Natural killer cell (primary cell): ENCODE data around the gene LY6G5C. TPM values are rescaled to one million over a fixed set of nuclear protein-coding genes. Genes with fewer than 3 reads are reported as not detected.

Source experiments
- ATAC-seq, 3 donors: fragments of 150-1000 bp in 2 of 3; fragments of 200-7000 bp in 1 of 3; cut with Tn5 transposase; 1 replicate in 1 of 3; 2 replicates in 2 of 3; pipeline ENCODE4 v1.10.0; 2021; ENCODE audit warnings: mild to moderate bottlenecking in 2 of 3, moderate library complexity in 2 of 3
- DNase-seq, 2 donors: peaks; one replicate each; pipeline versions ENCODE4 v3.0.0 to v3.0.0-alpha.2; 2013 to 2021; ENCODE audit warnings: mixed read lengths in 1 of 2
- H3K27ac ChIP-seq: one replicate; pipeline ENCODE4 v1.5.1; 2013; ENCODE audit warnings: mild to moderate bottlenecking, low read length
- H3K27me3 ChIP-seq: one replicate; pipeline ENCODE4 v1.6.1; 2013; ENCODE audit warnings: low read length; ENCODE audit not compliant: control insufficient read depth, insufficient read depth
- H3K36me3 ChIP-seq: one replicate; pipeline ENCODE4 v1.6.1; 2013; ENCODE audit warnings: low read length; ENCODE audit not compliant: control insufficient read depth, insufficient read depth
- H3K4me1 ChIP-seq: one replicate; pipeline ENCODE4 v1.6.1; 2013; ENCODE audit warnings: low read length; ENCODE audit not compliant: control insufficient read depth, insufficient read depth
- H3K4me3 ChIP-seq: one replicate; pipeline ENCODE4 v1.5.1; 2013; ENCODE audit warnings: low read length
- H3K9me3 ChIP-seq: one replicate; pipeline ENCODE4 v1.6.1; 2013; ENCODE audit warnings: low read length; ENCODE audit not compliant: control insufficient read depth, insufficient read depth
- H3K27ac Mint-ChIP-seq, 2 donors: one replicate each; pipeline ENCODE4 v1.8.0; 2022; ENCODE audit warnings: mild to moderate bottlenecking in 2 of 2, mixed read lengths in 2 of 2, moderate library complexity in 1 of 2
- H3K27me3 Mint-ChIP-seq, 2 donors: one replicate each; pipeline ENCODE4 v1.8.0; 2022; ENCODE audit warnings: low read depth in 2 of 2, mixed read lengths in 2 of 2
- H3K36me3 Mint-ChIP-seq: one replicate; pipeline ENCODE4 v1.8.0; 2022; ENCODE audit warnings: mixed read lengths
- H3K4me1 Mint-ChIP-seq, 2 donors: one replicate each; pipeline ENCODE4 v1.8.0; 2022; ENCODE audit warnings: mixed read lengths in 2 of 2
- H3K4me3 Mint-ChIP-seq: one replicate; pipeline ENCODE4 v1.8.0; 2022; ENCODE audit warnings: mild to moderate bottlenecking, moderate library complexity, mixed read lengths
- H3K9me3 Mint-ChIP-seq, 2 donors: one replicate each; pipeline ENCODE4 v1.8.0; 2022; ENCODE audit warnings: mixed read lengths in 2 of 2
- CTCF ChIP-seq: fragments of 200-600 bp; IDR thresholded peaks from one replicate; pipeline ENCODE4 v1.8.0; 2022; ENCODE audit warnings: antibody characterized with exemption
- WGBS: methylation state at CpG from one replicate; pipeline ENCODE4 v1.1.7; 2013; ENCODE audit warnings: missing lambda C conversion rate; ENCODE audit not compliant: insufficient coverage; 5-methylcytosine and 5-hydroxymethylcytosine counted together
- intact Hi-C: fragments of 100-400 bp; cut with micrococcal nuclease; formaldehyde crosslinking; loops from one replicate; pipeline ENCODE4 v1.14.2; 2022
- total RNA-seq, 4 donors: library from RNA; stranded (reverse); fragments of 120-200 nt in 1 of 4; gene quantifications; one replicate each; pipeline versions ENCODE4 v1.2.3 to v1.2.4, GENCODE V29; 2013 to 2022

LY6G5C gene
- total RNA-seq, 3 donors from 2014 or later (not counting 1 experiment from before 2014, with no cell fraction given) = 2.0 to 7.9 (median 2.7) TPM

DNA sequence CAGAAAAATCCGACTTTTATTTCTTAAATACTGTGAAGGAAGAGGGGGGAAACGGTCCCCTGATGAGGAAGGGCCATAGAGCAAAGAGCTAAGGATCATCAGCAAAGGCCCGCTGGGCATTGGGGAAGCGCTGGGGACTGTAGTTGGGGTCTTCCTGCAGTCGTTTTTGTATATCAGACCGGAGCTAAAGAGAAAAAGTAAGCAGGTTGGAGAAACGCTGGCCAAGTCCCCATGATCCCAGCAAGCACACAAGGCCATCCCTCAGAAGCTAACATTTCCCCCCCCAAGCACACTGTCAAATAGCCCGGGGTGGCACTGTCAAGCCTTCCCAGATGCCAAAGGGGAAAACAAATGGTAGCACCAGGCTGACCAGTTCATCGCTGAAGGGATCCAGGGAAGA is 41.8 kb downstream of the LY6G5C start:
- no peaks in the 10 kb centered on the region for H3K9me3 ChIP-seq
- no peaks in the 10 kb centered on the region for H3K36me3 Mint-ChIP-seq
- 92% methylated on average over 9 of the region's 9 CpGs for WGBS
- H3K27ac ChIP-seq = no peak overlapping the region
- ATAC-seq (no peak), DNase-seq (no peak)
- H3K4me3 ChIP-seq = no peak overlapping the region
- no peaks in the 10 kb centered on the region for H3K9me3 Mint-ChIP-seq
- peaks cover 0 to 1% of the 10 kb centered on the region in 2 donors for H3K4me1 Mint-ChIP-seq
- no peaks in the 10 kb centered on the region for H3K4me1 ChIP-seq
- peaks cover 94% of the 10 kb centered on the region for H3K36me3 ChIP-seq
- no peaks in the 10 kb centered on the region for H3K27me3 ChIP-seq
- no peaks in the 10 kb centered on the region for H3K27me3 Mint-ChIP-seq
- peak overlapping the region in 1 of 2 donors; percentile 59 for H3K27ac Mint-ChIP-seq
- no peak for TF ChIP-seq CTCF
- intact Hi-C loops = no loop called here
- H3K4me3 Mint-ChIP-seq = no peak overlapping the region

DNA sequence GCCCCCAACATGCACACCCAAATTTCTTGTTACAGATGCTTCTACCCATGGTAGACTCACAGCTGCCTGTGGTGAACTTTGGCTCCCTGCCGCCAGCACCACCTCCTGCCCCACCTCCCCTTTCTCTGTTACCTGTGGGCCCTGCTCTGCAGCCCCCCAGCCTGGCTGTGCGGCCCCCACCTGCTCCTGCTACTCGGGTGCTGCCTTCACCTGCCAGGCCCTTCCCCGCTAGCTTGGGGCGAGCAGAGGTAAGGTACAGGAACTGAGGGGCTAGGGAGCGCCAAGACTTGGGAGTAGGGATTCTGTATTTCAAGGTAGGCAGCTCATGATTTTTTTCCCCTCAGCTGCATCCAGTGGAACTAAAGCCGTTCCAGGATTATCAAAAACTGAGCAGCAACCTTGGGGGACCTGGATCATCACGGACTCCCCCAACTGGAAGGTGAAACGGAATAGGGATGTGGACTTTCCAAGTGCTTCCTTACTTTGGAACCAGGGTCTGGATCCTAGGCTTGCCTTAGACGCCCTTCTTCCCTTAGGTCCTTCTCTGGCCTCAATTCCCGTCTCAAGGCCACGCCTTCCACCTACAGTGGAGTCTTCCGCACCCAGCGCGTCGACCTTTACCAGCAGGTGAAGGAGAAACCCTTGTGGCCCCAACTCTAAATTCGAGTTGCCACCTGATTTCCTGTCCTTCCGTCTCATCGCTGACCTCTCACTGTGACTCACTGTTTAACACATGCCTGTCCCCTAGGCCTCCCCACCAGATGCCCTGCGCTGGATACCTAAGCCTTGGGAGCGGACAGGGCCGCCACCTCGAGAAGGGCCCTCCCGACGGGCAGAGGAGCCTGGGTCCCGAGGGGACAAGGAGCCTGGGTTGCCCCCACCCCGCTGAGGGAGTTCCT is 43.9 kb downstream of the LY6G5C start:
- no peak overlapping the region for H3K27ac ChIP-seq
- H3K27ac Mint-ChIP-seq = peak overlapping the region in 1 of 2 donors; percentile 37
- 92% methylated on average over 26 of the region's 27 CpGs for WGBS

DNA sequence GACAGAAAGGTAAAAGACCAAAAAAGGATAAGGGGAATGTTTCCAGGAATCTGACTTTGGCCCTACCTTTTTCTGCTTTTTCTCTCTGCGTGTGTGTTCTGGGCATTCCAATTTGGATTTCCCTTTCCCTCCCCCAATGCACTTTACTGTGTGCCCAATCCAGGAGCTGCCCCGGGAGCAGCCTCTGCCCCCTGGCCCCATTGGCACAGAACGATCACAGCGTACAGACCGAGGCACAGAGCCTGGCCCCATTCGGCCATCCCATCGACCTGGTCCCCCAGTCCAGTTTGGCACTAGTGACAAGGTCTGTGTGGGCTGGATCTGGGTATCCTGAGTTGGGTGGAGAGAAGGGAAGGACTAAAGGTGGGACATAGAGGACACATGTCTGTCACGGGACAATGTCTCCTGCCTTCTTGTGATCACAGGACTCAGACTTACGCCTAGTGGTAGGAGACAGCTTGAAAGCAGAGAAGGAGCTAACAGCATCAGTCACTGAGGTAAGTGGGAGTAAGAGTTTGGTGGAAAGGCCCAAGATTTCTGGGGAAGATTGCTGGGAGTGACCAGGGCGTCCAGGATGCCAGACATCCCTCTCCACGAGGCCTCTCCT is 45.8 kb downstream of the LY6G5C start:
- ATAC-seq (no peak), DNase-seq (no peak)
- Histone ChIP-seq H3K4me1 (no peaks in the 10 kb centered on the region), H3K9me3 (no peaks in the 10 kb centered on the region), H3K27me3 (no peaks in the 10 kb centered on the region), H3K4me3 (no peak overlapping the region), H3K27ac (no peak overlapping the region), H3K36me3 (peaks cover 95% of the 10 kb centered on the region)
- intact Hi-C loops = no loop called here
- Mint-ChIP-seq H3K9me3 (no peaks in the 10 kb centered on the region), H3K36me3 (no peaks in the 10 kb centered on the region), H3K4me3 (peak overlapping the region; percentile 25), H3K27me3 (no peaks in the 10 kb centered on the region), H3K27ac (peak overlapping the region; percentile 23 to 70), H3K4me1 (peaks cover 0 to 20% of the 10 kb centered on the region in 2 donors)
- WGBS = 84% methylated on average over 11 of the region's 11 CpGs
- no peak for TF ChIP-seq CTCF

More for the DNA sequence above, 43.9 kb downstream of the LY6G5C start:
- no peak for TF ChIP-seq CTCF
- H3K4me1 Mint-ChIP-seq = peaks cover 0 to 17% of the 10 kb centered on the region in 2 donors
- H3K9me3 Mint-ChIP-seq = no peaks in the 10 kb centered on the region
- no peak overlapping the region for H3K4me3 ChIP-seq
- ATAC-seq (no peak), DNase-seq (no peak)
- no peaks in the 10 kb centered on the region for H3K4me1 ChIP-seq
- intact Hi-C loops = no loop called here
- H3K4me3 Mint-ChIP-seq = no peak overlapping the region
- H3K36me3 Mint-ChIP-seq = no peaks in the 10 kb centered on the region
- H3K27me3 ChIP-seq = no peaks in the 10 kb centered on the region
- no peaks in the 10 kb centered on the region for H3K9me3 ChIP-seq
- peaks cover 95% of the 10 kb centered on the region for H3K36me3 ChIP-seq
- H3K27me3 Mint-ChIP-seq = no peaks in the 10 kb centered on the region
